SKM-1 (cell line): Measurements from ENCODE around the gene POLR1C.
"Not testable (repeated sequence)": the region's sequence is repeated elsewhere in the genome, so short reads cannot be mapped to it uniquely, and the experiment has no call there.

ENCODE experiments used
- DNase-seq: peaks from one replicate; lab custom pipeline; 2025; ENCODE audit not compliant: unreplicated experiment; lab: John Stamatoyannopoulos, UW

Gene POLR1C, protein sequence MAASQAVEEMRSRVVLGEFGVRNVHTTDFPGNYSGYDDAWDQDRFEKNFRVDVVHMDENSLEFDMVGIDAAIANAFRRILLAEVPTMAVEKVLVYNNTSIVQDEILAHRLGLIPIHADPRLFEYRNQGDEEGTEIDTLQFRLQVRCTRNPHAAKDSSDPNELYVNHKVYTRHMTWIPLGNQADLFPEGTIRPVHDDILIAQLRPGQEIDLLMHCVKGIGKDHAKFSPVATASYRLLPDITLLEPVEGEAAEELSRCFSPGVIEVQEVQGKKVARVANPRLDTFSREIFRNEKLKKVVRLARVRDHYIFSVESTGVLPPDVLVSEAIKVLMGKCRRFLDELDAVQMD

DNA sequence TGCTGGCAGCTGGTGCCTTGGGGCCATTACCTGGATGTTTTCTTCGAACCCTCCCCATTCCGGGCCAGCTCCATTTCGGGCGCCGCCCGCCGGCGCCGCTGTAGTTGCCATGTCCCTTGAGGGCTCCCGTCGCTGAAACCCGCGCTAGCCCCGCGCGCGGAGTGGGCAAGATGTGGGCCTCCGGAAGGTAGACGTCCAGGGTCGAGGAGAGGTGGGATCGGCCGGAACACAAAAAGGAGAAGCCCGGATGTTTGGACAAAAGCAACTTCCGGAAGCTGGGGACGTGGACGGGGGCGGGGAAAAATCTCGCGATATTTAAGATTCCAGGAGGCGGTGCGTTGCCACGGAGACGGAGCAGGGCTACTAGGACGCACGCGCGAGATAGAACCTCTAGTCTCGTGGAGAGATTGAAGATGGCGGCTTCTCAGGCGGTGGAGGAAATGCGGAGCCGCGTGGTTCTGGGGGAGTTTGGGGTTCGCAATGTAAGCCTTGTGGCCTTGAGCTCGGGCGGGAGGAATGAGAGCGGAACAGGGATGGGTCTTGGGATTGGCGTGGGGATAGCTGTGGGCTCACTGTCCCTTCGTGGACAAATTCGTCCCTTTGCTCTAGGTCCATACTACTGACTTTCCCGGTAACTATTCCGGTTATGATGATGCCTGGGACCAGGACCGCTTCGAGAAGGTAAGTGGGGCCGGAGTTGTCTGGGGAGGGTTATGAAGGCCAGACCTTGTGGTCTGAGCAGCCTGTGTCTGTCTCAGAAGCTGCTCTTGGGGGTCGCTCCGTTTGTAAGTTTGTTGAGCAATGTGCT, at the start of gene POLR1C, which contains the start of gene YIPF3:
POLR1C (plus strand) TSS at position 393 of the 808 bp plus-strand sequence; CDS start at position 414, 21 bp downstream.
YIPF3 (minus strand) TSS at position 230 of the 808 bp plus-strand sequence; CDS start at position 111, 119 bp downstream.
- DNase-seq: peak; percentile 99

GRCh38 chr6:43467265-43467664, 49.6 kb upstream of the POLR1C start:
- not testable (repeated sequence) for DNase-seq

GRCh38 chr6:43467752-43468151, 49.1 kb upstream of the POLR1C start:
- DNase-seq: no peak

DNA sequence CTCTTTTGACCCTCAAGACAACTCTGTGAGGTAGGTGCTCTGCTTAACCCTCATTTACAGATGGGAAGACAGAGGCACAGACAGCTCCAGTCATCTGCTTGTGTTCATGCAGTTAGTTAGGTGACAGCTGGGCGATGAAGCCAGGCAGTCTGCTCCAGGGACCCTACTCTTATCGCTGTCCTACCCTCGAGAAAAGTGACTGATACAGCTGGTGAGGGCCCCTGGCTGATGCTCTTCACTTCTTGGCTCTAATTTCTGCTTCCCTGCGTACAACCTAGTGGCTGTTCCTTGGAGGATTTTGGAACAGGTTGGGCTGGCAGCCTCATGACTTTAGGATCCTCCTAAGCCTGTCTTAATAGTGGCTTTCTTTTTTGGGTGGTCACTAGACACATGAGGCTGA, 48.6 kb upstream of the POLR1C start:
- DNase-seq: no peak

DNA sequence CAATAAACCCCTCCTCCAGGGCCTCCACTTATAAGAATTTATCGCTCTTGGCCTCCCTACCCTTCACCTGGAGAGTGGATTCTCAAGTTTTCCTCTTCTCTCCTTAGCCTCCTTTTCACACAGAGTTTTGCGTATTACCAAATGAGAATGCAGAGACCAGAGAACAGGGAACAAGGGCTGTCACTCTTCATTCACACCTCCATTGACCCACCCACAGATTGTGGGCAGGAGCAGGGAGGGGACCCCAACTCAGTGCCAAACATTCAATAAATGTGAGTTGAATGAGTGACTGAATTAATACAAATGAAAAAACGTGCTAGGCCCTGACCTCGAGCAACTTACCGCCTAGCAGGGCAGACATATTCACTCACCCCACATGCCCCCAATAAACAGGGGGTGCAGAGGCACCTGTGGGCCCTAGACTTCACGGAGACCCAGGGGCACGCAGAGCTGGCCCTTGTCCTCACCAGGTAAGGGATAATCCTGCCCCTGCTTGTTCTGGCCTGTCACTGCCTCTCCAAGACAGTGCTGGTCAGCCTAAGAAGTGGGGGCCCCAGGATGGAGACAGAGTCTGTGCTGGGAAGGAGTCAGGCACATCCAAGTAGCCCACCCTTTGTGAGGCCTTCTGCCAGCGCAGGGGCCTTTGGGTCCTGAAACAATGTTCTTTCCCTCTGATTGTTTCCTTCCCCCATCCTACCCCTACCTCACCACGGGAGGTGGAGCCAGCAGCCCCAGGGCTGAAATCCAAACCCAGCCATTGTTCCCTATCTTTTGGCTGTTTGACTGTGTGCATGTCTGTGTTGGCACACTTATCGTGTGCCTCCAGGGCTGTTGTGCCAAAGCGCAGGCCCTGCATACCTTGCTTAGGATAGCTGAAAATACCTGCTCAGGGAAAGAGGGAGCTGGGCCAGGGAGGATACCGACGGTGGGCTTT, 47.9 kb upstream of the POLR1C start:
- no peak for DNase-seq

- no peak for DNase-seq
These were observed 46.9 kb upstream of the POLR1C start for GRCh38 chr6:43469947-43470346.

DNA sequence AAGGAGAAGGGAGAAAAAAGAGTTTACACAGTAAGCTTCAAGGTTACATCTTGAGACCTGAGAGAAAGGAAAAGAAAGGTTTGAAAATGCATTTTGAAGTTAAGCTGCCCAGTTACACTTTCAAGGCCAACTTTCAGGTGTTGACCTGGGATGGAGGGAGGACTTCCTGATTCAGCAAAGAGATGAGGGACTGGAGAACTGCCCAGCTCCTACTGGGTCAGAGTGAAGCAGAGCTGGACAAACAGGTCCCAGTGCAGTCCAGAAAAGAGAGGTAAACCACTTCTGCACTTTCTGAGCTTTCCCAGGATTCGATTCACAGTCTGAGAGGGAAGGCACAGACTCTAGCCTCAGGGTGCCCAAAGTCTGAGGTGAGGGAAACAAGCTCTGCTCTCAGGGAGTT, 45.5 kb upstream of the POLR1C start:
- no peak for DNase-seq

GRCh38 chr6:43472515-43472914, 44.4 kb upstream of the POLR1C start:
- no peak for DNase-seq

- no peak for DNase-seq
These were observed 41.4 kb upstream of the POLR1C start for GRCh38 chr6:43475516-43475915.

DNA sequence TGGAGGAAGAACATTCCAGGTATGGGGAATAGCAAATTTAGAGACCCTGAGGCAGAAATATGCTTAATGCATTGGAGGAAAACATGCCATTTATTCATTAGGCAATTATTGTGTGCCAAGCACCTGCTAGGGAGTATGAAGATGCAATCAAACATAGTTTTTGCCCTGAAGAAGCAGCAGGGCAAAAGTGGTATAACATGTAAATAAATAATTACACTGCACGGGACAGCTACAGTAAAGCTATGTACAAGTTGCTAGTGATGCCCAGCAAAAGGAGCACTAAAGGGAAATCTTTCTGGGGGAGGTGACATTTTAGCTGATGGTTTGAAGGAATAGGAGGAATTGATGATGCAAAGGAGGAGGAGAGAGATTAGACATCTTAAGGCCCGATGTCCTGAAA, 40.1 kb upstream of the POLR1C start:
- no peak for DNase-seq

- peak; percentile 64 for DNase-seq
These were observed 39.5 kb upstream of the POLR1C start, which contains the start of gene TJAP1 for GRCh38 chr6:43477235-43478007. TSS of gene TJAP1 (plus strand) at chr6:43477570. CDS start at chr6:43499002, 21,432 bp downstream.

GRCh38 chr6:43478008-43478372, 38.9 kb upstream of the POLR1C start:
- DNase-seq: no peak

DNA sequence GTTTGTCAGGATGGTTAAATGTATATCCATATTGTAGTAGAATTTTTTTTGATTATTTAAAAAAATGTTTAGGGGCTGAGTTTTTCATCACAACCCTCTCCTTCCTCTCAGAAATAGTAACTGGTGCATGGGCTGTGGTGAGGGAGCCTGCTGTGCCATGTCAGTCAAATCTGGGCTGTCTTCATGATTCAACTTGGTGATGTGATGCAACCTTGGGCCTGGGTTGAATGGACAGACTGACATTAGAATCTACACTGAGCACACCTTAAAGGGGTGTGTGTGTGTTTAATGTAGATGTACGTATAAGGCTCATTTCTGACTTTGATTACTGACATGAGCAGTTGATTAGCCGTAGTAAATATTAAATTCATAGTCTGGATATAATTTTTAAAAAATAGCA, 35.8 kb upstream of the POLR1C start:
- no peak for DNase-seq

- DNase-seq: no peak
These were observed 35.2 kb upstream of the POLR1C start for GRCh38 chr6:43481591-43482236.

- DNase-seq: no peak
These were observed 28.1 kb upstream of the POLR1C start for GRCh38 chr6:43488667-43489276.

- no peak for DNase-seq
These were observed 27.4 kb upstream of the POLR1C start for GRCh38 chr6:43489277-43490072.

DNA sequence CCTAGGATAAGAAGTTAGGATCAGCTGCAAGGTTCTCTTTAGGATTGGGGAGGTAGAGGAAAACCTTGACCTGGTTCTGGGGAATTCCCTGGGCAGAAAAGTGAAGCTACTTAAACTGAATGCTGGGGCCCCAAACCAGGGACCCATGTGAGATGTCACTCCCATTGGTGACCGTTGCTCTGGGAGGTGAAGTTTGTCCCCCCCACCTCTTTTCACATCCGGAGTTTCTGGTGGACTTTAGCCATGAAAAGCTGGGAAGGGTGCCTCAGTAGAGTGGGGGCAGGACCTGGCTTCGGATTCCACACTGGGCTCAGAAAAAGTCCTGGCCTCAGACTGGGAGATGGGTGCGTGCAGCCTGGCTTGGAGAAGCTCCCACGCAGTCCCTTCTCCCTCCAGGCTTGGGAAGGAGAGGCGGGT, 26.4 kb upstream of the POLR1C start:
- no peak for DNase-seq
